Measurements from ENCODE around the gene CDYL2.

- no peak for TF ChIP-seq EZH2 (IDR thresholded peaks at IDR 0.05)
- no peak for TF ChIP-seq POLR2AphosphoS5 (IDR thresholded peaks at IDR 0.05; ENCODE audit: borderline replicate concordance, low read depth, low read length)
- no peak for TF ChIP-seq FOXP2 (optimal IDR thresholded peaks at IDR 0.05; ENCODE audit: control extremely low read depth, extremely low read length, insufficient read depth)
Measured at GRCh38 chr16:80836846-80837245, 32.4 kb upstream of the CDYL2 start.
